A673 (cell line): Measurements from ENCODE around the gene CEACAM16.

Source experiments
- CTCF ChIP-seq: fragments of 300-800, 200-600 bp; sonication (generic); conservative IDR thresholded peaks from 2 replicates; pipeline ENCODE4 v1.5.1; 2017; ENCODE audit warnings: low read depth, mild to moderate bottlenecking, antibody characterized with exemption, low read length, moderate library complexity, mixed read lengths
- EZH2 ChIP-seq: fragments of 200-600 bp; sonication (generic); IDR thresholded peaks from 2 replicates; pipeline ENCODE4 v1.6.1; 2017; ENCODE audit warnings: borderline replicate concordance, low read depth, mild to moderate bottlenecking, mixed read lengths, antibody characterized with exemption, low read length; ENCODE audit not compliant: poor library complexity, severe bottlenecking

GRCh38 chr19:44706506-44707236, 7.7 kb downstream of the CEACAM16 start:
- no peak for TF ChIP-seq CTCF
- TF ChIP-seq EZH2 = no peak
